GM10248 (cell line): ENCODE measurements around the gene PTMS.

Experiments used
- CTCF ChIA-PET: fragments of 300-600 bp; sonication (Branson Sonifier 250); formaldehyde crosslinking; extraction: SDS; loops from one replicate; lab custom pipeline; 2021; ENCODE audit warnings: antibody characterized with exemption; lab: Yijun Ruan, JAX
- POLR2A ChIA-PET: fragments of 350-650 bp; sonication (Branson Sonifier 250); formaldehyde crosslinking; extraction: SDS; loops from one replicate; lab custom pipeline; 2020; ENCODE audit warnings: antibody characterized with exemption; lab: Yijun Ruan, JAX
- DNase-seq: peaks from one replicate; pipeline ENCODE4 v3.0.0; 2012; ENCODE audit errors: extremely low spot score
- TF ChIP-seq, protein P1 (sequence below): IDR thresholded peaks from 2 replicates; pipeline ENCODE4 v1.5.1; 2012; ENCODE audit warnings: mild to moderate bottlenecking, low read depth; ENCODE audit errors: extremely low read depth, missing control alignments, control extremely low read depth

PTMS gene

DNA sequence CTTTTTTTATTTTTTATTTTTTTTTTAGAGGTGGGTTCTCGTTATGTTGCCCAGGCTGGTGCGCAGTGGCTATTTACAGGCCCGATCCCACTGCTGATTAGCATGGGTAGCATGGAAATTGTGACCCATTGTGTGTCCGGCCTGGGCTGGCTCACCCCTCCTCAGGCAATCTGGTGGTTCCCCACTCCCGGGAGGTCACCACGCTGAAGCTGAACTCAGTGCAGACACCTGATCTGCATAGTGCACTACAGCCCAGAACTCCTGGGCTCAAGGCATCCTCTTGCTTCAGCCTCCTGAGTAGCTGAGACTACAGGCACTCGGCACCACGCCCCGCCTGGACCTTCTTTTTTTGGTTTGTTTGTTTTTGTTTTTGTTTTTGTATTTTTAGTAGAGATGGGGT lies 17.7 kb downstream of the PTMS start:
- POLR2A ChIA-PET, result no interaction called here
- TF ChIP-seq, protein P1, sequence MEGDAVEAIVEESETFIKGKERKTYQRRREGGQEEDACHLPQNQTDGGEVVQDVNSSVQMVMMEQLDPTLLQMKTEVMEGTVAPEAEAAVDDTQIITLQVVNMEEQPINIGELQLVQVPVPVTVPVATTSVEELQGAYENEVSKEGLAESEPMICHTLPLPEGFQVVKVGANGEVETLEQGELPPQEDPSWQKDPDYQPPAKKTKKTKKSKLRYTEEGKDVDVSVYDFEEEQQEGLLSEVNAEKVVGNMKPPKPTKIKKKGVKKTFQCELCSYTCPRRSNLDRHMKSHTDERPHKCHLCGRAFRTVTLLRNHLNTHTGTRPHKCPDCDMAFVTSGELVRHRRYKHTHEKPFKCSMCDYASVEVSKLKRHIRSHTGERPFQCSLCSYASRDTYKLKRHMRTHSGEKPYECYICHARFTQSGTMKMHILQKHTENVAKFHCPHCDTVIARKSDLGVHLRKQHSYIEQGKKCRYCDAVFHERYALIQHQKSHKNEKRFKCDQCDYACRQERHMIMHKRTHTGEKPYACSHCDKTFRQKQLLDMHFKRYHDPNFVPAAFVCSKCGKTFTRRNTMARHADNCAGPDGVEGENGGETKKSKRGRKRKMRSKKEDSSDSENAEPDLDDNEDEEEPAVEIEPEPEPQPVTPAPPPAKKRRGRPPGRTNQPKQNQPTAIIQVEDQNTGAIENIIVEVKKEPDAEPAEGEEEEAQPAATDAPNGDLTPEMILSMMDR, result no peak

DNA sequence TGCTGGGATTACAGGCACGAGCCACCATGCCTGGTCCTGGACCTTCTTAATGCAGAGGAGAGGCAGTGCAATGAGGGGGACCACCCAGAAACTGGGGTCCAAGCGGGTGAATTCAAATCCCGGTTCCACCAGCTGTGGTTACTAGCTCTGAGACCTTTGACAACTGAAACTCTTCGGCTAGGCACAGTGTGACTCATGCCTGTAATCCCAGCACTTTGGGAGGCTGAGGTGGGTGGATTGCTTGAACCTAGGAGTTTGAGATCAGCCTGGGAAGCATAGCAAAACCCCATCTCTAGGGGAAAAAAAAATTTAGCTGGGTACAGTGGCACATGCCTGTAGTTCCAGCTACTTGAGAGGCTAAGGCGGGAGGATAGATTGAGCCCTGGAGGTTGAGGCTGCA lies 18.1 kb downstream of the PTMS start:
- ChIA-PET CTCF (interaction anchor here (1.0 to 3.5 kb wide), 6 partner anchors 9 to 245 kb away, joined by 3 to 26 read pairs (median 8); partner anchors contain the start of genes MLF2 and PTMS), POLR2A (no interaction called here)
- TF ChIP-seq, protein P1, result no peak
- DNase-seq, result no peak

More for the DNA sequence above, 17.7 kb downstream of the PTMS start:
- DNase-seq, result no peak
- CTCF ChIA-PET, result interaction anchor here (1.0 to 3.5 kb wide), 8 partner anchors 8 to 244 kb away, joined by 3 to 26 read pairs (median 6); partner anchors contain the start of genes MLF2 and PTMS

DNA sequence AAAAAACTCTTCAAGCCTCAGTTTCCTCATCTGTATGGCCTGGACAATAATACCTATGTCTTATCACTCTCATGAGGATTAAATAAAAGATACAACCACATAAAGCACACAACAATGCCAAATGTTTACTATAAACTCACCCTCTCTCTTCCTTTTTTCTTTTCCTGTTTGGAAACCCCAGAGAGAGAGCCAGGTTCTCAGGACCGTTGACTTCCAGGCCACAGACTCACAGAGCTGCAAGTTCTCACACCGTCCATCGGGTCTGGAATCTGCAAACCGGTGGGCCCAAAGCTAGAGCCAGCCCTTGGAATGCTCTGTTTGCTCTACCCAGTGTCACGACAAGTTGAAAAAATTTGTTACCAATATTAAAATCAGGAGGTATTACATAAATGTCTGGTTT lies 18.6 kb downstream of the PTMS start:
- no peak for DNase-seq
- TF ChIP-seq, protein P1, result no peak
- ChIA-PET POLR2A (no interaction called here), CTCF (interaction anchor here (1.0 to 3.5 kb wide), 4 partner anchors 13 to 245 kb away, joined by 3 to 26 read pairs (median 6); partner anchors contain the start of genes MLF2 and PTMS)

DNA sequence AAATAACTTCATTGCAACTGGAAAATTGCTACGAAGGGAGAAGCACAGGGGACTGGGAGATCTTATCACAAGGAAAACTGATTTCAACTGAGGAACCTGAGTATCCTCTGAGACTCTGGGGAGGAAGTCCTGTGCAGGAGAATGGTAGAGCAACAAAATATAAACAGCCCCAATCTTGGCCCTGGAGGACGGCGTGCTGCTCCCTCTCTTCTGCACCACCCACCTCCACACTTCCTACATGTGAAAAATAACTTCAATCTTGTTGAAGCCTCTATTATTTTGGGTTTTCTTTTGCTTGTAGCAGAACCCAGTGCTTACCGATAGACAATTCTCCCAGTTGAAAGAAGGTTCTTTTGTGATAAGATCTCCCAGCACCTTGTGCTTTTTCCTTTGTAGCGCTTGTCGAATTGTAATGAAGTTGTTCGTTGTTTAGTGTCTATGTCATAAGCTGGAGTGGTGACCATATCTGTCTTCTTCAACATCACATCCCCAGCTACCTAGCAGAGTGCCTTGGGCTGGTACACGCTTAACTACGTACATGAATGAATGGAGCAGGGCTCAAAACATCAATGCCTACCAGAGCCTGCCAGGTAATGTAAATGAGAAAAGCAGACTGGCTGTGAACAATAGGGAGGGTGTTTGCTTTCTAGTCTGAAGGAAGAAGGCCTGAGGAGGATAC lies 20.4 kb downstream of the PTMS start:
- DNase-seq, result no peak
- TF ChIP-seq, protein P1, result no peak
- ChIA-PET CTCF (interaction anchor here (0.6 to 4.5 kb wide), 5 partner anchors 7 to 32 kb away, joined by 3 to 33 read pairs (median 6); partner anchors contain the start of genes LAG3 and PTMS), POLR2A (interaction anchor here (0.8 kb wide), 1 partner anchor 12 kb away, joined by 3 read pairs; no protein-coding TSS in a partner anchor)

DNA sequence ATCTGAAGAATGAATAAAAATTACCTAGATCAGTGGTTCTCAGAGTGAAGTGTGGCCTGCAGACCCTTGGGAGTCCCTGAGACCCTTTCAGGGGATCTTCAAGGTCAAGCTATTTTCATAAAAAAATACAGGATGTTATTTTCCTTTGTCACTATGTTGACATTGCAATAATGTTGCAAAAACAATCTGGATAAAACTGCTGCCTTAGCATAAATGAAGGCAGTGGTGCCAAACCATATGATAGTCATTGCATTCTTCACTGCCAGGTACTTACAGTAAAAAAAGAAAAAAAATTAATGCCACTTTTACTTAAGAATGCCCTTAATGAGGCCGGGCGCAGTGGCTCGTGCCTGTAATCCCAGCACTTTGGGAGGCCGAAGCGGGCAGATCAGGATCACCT lies 21.1 kb downstream of the PTMS start:
- POLR2A ChIA-PET, result interaction anchor here (0.8 kb wide), 1 partner anchor 12 kb away, joined by 3 read pairs; no protein-coding TSS in a partner anchor

More for the DNA sequence above, 21.1 kb downstream of the PTMS start:
- no peak for DNase-seq
- CTCF ChIA-PET, result interaction anchor here (1.4 to 4.5 kb wide), 4 partner anchors 8 to 33 kb away, joined by 5 to 33 read pairs (median 6); partner anchors contain the start of gene PTMS
- TF ChIP-seq, protein P1, result no peak
